HCT116 (cell line): Measurements from ENCODE around the gene DDX20. TPM values are rescaled to one million over a fixed set of nuclear protein-coding genes. Genes with fewer than 3 reads are reported as not detected.

Experiments used
- ATAC-seq: fragments of 200-7000 bp; cut with Tn5 transposase; 2 replicates; pipeline ENCODE4 v1.9.1; 2020; ENCODE audit warnings: mild to moderate bottlenecking, moderate library complexity
- BruUV-seq: library from RNA; stranded (reverse); fragments of 400-500 nt; replicated peaks from 2 replicates; lab custom pipeline; 2021; lab: Mats Ljungman, UMichigan
- CTCF ChIA-PET: fragments of 300-600 bp; sonication (Branson Sonifier 250); formaldehyde crosslinking; loops from one replicate; lab custom pipeline; 2021; ENCODE audit warnings: antibody characterized with exemption; lab: Charles Lee
- POLR2A ChIA-PET: fragments of 300-600, 350-600 bp; sonication (Branson Sonifier 250); formaldehyde crosslinking; loops from one replicate; lab custom pipeline; 2021; ENCODE audit warnings: antibody characterized with exemption; lab: Charles Lee
- RAD21 ChIA-PET, 2 experiments: fragments of 300-600 bp; sonication (Branson Sonifier 250); formaldehyde crosslinking; loops; one replicate each; lab custom pipeline; 2023; ENCODE audit warnings: low total read pairs in 2 of 2; ENCODE audit not compliant: uncharacterized antibody in 2 of 2, unreplicated experiment in 2 of 2, low non-redundant PET in 1 of 2; lab: Charles Lee
- DNase-seq: peaks from one replicate; pipeline ENCODE4 v3.0.0-alpha.2; 2010; ENCODE audit warnings: low read depth, low spot score
- H2AFZ ChIP-seq: fragments of 200-600 bp; shearing (Covaris generic), sonication (generic); 2 replicates; pipeline ENCODE4 v1.6.1; 2017; ENCODE audit warnings: low read depth, mixed run types, mixed read lengths, antibody characterized with exemption, low read length; ENCODE audit not compliant: poor library complexity, severe bottlenecking
- H3K27ac ChIP-seq: 2 replicates; pipeline ENCODE4 v1.5.1; 2012; ENCODE audit warnings: low read depth, low read length
- H3K27me3 ChIP-seq: fragments of 200-600 bp; sonication (generic); 2 replicates; pipeline ENCODE4 v1.6.1; 2016; ENCODE audit warnings: mixed run types, low read length, mixed read lengths; ENCODE audit not compliant: insufficient read depth
- H3K36me3 ChIP-seq, 2 experiments: fragments of 200-500 bp in 1 of 2; fragments of 200-600 bp in 1 of 2; sonication (Bioruptor generic) in 1 of 2; sonication (generic) in 1 of 2; 2 replicates each; pipeline versions ENCODE4 v1.5.1 to v1.6.1; 2014 to 2016; ENCODE audit warnings: low read length in 2 of 2, inconsistent platforms in 1 of 2, mixed read lengths in 1 of 2, mixed run types in 1 of 2; ENCODE audit not compliant: insufficient read depth in 2 of 2, control insufficient read depth in 1 of 2
- H3K4me1 ChIP-seq, 2 experiments: fragments of 200-600 bp in 1 of 2; sonication (generic) in 1 of 2; 2 replicates each; pipeline versions ENCODE4 v1.5.1 to v1.6.1; 2012 to 2017; ENCODE audit warnings: low read length in 2 of 2, inconsistent platforms in 1 of 2, mild to moderate bottlenecking in 1 of 2, mixed read lengths in 1 of 2, mixed run types in 1 of 2, moderate library complexity in 1 of 2; ENCODE audit not compliant: insufficient read depth in 2 of 2, control insufficient read depth in 1 of 2
- H3K4me2 ChIP-seq: fragments of 200-600 bp; sonication (generic); 2 replicates; pipeline ENCODE4 v1.6.1; 2017; ENCODE audit warnings: mixed run types, low read length, mixed read lengths
- H3K4me3 ChIP-seq, 2 experiments: fragments of 200-600 bp in 1 of 2; sonication (generic) in 1 of 2; replicated peaks in 1 of 2; 2 replicates each; pipeline ENCODE4 v1.5.1; 2011 to 2016; ENCODE audit warnings: low read length in 2 of 2, control low read depth in 1 of 2, low read depth in 1 of 2, mild to moderate bottlenecking in 1 of 2, mixed read lengths in 1 of 2, mixed run types in 1 of 2
- H3K79me2 ChIP-seq: fragments of 200-600 bp; sonication (generic); 2 replicates; pipeline ENCODE4 v1.6.1; 2017; ENCODE audit warnings: mild to moderate bottlenecking, mixed run types, low read length, moderate library complexity, mixed read lengths; ENCODE audit not compliant: insufficient read depth
- H3K9ac ChIP-seq: fragments of 200-600 bp; sonication (generic); 2 replicates; pipeline ENCODE4 v1.6.1; 2016; ENCODE audit warnings: low read length, mixed read lengths
- H3K9me2 ChIP-seq: fragments of 200-600 bp; sonication (generic), shearing (Covaris generic); 2 replicates; pipeline ENCODE4 v1.6.1; 2017; ENCODE audit warnings: mixed run types, mild to moderate bottlenecking, moderate library complexity; ENCODE audit not compliant: insufficient read depth
- H3K9me3 ChIP-seq, 2 experiments: fragments of 200-500 bp in 1 of 2; fragments of 200-600 bp in 1 of 2; sonication (Bioruptor generic) in 1 of 2; sonication (generic) in 1 of 2; 2 replicates each; pipeline ENCODE4 v1.6.1; 2014 to 2017; ENCODE audit warnings: low read length in 2 of 2, mixed read lengths in 2 of 2, inconsistent platforms in 1 of 2, low read depth in 1 of 2, mild to moderate bottlenecking in 1 of 2, mixed run types in 1 of 2, moderate library complexity in 1 of 2; ENCODE audit not compliant: control insufficient read depth in 1 of 2, insufficient read depth in 1 of 2
- H4K20me1 ChIP-seq: fragments of 200-600 bp; sonication (generic), shearing (Covaris generic); 2 replicates; pipeline ENCODE4 v1.6.1; 2017; ENCODE audit warnings: mixed run types, mild to moderate bottlenecking, moderate library complexity; ENCODE audit not compliant: insufficient read depth
- CBX3 ChIP-seq: IDR thresholded peaks from 2 replicates; pipeline ENCODE4 v1.6.1; 2012; ENCODE audit warnings: low read depth
- CEBPB ChIP-seq: IDR thresholded peaks from 2 replicates; pipeline ENCODE4 v1.6.1; 2012; ENCODE audit warnings: low read depth
- JUND ChIP-seq: IDR thresholded peaks from 2 replicates; pipeline ENCODE4 v1.6.1; 2012
- RAD21 ChIP-seq: IDR thresholded peaks from 2 replicates; pipeline ENCODE4 v1.6.1; 2012; ENCODE audit warnings: low read depth, mild to moderate bottlenecking
- REST ChIP-seq: IDR thresholded peaks from 2 replicates; pipeline ENCODE4 v1.6.1; 2012; ENCODE audit warnings: low read depth
- intact Hi-C: fragments of 100-400 bp; cut with micrococcal nuclease; formaldehyde crosslinking; loops from 2 replicates; pipeline ENCODE4 v1.10.0; 2022
- total RNA-seq: library from RNA; stranded (reverse); gene quantifications from one replicate; pipeline ENCODE4 v1.2.1, GENCODE V29; 2021; ENCODE audit not compliant: unreplicated experiment
- TF ChIP-seq, protein P1 (sequence below), 3 experiments: fragments of 200-600 bp in 1 of 3; sonication (generic) in 1 of 3; IDR thresholded peaks in 2 of 3; conservative IDR thresholded peaks in 1 of 3; 2 replicates each; pipeline ENCODE4 v1.5.1; 2012 to 2017; ENCODE audit warnings: low read depth in 2 of 3, low read length in 2 of 3, antibody characterized with exemption in 1 of 3, borderline replicate concordance in 1 of 3, control low read depth in 1 of 3, mild to moderate bottlenecking in 1 of 3, mixed read lengths in 1 of 3, mixed run types in 1 of 3, moderate library complexity in 1 of 3; ENCODE audit not compliant: insufficient read depth in 1 of 3

DDX20 gene
- total RNA-seq, 1 experiment from 2014 or later, result 14.9 TPM

- Histone ChIP-seq H3K27ac (no peak overlapping the region), H3K79me2 (no peaks in the 10 kb centered on the region), H3K9ac (no peak overlapping the region)
- no peak for TF ChIP-seq REST
- TF ChIP-seq, protein P1, sequence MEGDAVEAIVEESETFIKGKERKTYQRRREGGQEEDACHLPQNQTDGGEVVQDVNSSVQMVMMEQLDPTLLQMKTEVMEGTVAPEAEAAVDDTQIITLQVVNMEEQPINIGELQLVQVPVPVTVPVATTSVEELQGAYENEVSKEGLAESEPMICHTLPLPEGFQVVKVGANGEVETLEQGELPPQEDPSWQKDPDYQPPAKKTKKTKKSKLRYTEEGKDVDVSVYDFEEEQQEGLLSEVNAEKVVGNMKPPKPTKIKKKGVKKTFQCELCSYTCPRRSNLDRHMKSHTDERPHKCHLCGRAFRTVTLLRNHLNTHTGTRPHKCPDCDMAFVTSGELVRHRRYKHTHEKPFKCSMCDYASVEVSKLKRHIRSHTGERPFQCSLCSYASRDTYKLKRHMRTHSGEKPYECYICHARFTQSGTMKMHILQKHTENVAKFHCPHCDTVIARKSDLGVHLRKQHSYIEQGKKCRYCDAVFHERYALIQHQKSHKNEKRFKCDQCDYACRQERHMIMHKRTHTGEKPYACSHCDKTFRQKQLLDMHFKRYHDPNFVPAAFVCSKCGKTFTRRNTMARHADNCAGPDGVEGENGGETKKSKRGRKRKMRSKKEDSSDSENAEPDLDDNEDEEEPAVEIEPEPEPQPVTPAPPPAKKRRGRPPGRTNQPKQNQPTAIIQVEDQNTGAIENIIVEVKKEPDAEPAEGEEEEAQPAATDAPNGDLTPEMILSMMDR (IDR thresholded peaks at IDR 0.05 in 2 of 3, conservative IDR thresholded peaks at IDR 0.05 in 1 of 3; ENCODE audit: borderline replicate concordance in 1 of 3, insufficient read depth in 1 of 3, low read depth in 2 of 3, low read length in 2 of 3), result no peak
- TF ChIP-seq RAD21, result no peak
- TF ChIP-seq JUND, result no peak
- TF ChIP-seq CBX3, result no peak
- TF ChIP-seq CEBPB, result no peak
- TF ChIP-seq, all 23 proteins: peak for 0
- ChIA-PET POLR2A (no interaction called here), RAD21 (no interaction called here), CTCF (no interaction called here)
- Histone ChIP-seq H3K9me2 (no peaks in the 10 kb centered on the region), H3K9me3 (no peaks in the 10 kb centered on the region), H3K4me2 (no peak overlapping the region), H2AFZ (no peak overlapping the region), H3K4me1 (peaks cover 14 to 25% of the 10 kb centered on the region in 2 experiments; a peak in 3 of 4 replicates), H3K36me3 (no peaks in the 10 kb centered on the region), H3K27me3 (no peaks in the 10 kb centered on the region), H4K20me1 (no peaks in the 10 kb centered on the region), H3K4me3 (no peak overlapping the region)
- DNase-seq, result no peak
- no peak for ATAC-seq
- no TSS peak for BruUV-seq
- intact Hi-C loops, result no loop called here
Measured at GRCh38 chr1:111735321-111735720, 20.4 kb upstream of the DDX20 start.
